Measurements from ENCODE around the gene WNT3A.

Gene WNT3A

DNA sequence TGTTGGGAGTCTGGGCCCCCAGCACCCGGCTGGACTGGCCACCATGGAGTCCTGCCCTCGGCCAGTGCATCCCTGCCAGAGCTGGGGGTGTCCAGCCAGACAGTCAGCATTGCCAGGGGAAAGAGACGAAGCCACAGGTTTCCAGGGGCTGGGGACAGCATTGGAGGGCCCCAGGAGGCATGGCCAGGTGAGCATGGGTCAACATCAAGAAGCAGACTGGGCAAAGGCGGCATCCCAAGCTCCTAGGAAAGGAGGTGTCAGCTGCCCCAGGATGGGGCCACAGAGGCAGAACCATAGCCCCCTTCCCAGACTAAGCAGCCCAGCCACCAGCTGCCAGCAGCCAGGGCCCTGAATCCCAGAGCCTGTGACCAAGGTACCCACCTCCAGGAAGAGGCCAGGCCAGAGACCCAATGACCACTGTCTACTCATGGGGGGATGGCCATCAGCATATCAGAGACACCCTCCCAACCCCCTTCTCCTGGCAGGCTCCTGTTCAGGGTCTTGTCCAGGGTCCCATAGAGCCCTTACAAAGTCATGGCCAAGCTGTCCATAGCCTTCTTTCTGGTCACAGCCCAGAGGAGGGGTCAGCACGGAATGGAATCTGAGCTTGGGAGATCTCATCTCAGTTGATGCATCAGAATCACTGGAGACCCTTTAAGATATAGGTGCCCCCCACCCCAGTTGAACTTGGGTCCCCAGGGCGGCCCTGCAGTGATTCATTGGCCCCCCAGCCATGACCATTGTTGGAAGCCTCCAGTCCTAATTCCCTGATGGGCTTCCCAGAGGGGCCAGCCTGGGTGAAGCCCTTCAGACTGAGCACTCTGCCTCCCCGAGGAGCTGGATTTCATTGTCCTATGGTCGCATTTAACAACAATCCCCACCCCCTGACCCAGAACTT is 32.5 kb downstream of the WNT3A start:
- Mint-ChIP-seq H3K36me3 (no peaks in the 10 kb centered on the region), H3K4me1 (peaks cover 6 to 16% of the 10 kb centered on the region in 2 donors), H3K9me3 (no peaks in the 10 kb centered on the region), H3K27ac (no peak overlapping the region), H3K4me3 (no peak overlapping the region), H3K27me3 (peaks cover 28 to 52% of the 10 kb centered on the region in 2 donors)
- DNase-seq (no peak), ATAC-seq (replicated peaks) (no peak)

DNA sequence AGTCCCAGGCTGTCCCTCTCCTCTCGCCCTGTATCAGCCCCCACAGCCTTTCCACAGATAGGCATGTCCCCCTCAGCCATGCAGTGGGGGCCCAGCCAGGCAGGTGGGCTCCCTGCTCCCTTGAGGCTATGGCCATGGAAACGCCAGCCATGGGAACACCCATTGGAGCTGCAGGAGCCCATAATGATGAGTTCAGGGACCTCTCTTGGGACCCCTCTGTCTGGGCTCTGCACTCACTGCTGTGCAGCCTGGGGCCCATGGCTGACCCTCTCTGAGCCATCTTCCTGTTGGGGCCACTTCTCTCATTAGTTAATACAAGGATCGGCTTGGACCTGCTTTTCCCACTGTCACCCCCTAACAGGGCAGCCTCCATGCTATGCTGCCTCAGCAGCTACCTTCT is 33.2 kb downstream of the WNT3A start:
- peaks cover 6 to 15% of the 10 kb centered on the region in 2 donors for H3K4me1 Mint-ChIP-seq
- no peak overlapping the region for H3K27ac Mint-ChIP-seq
- H3K4me3 Mint-ChIP-seq: no peak overlapping the region
- H3K27me3 Mint-ChIP-seq: peaks cover 26 to 47% of the 10 kb centered on the region in 2 donors
- ATAC-seq (replicated peaks) (no peak), DNase-seq (no peak)
- H3K9me3 Mint-ChIP-seq: no peaks in the 10 kb centered on the region
- H3K36me3 Mint-ChIP-seq: no peaks in the 10 kb centered on the region

DNA sequence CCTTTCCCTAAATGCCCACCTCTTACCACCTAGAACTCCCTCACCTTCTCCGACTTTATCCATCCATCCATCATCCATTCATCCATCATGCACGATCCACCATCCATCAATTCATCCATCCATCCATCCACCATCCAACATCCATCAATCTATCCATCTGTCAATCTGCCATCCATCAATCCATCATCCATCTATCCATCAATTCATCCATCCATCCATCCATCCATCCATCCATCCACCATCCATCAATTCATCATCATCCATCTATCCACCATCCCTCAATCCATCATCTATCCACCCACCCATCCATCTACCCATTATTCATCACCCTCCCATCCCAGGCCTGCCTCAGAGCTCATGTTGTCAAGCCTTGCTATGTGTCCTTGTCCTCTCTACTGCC is 34.5 kb downstream of the WNT3A start:
- DNase-seq: no peak
- no peak overlapping the region for H3K4me3 Mint-ChIP-seq
- H3K27ac Mint-ChIP-seq: no peak overlapping the region
- peaks cover 0 to 5% of the 10 kb centered on the region in 2 donors for H3K4me1 Mint-ChIP-seq
- ATAC-seq (replicated peaks): no peak
- no peaks in the 10 kb centered on the region for H3K36me3 Mint-ChIP-seq
- peaks cover 2 to 3% of the 10 kb centered on the region in 2 donors for H3K9me3 Mint-ChIP-seq
- H3K27me3 Mint-ChIP-seq: peaks cover 20 to 33% of the 10 kb centered on the region in 2 donors

DNA sequence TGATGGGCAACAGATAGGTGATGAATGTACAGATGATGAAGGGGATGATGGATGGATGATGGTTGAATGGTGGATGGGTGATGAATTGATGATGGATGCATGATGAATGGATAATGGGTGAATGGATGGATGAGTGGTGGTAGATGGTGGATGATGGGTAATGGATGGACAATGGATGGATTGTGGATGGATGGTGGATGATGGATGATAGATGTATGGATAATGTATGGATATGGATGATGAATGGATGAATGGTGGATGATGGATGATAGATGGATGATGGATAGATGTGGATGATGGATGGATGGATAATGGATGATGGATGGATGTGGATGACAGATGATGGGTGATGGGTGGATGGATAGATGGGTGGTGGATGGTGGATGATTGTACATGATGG is 35.7 kb downstream of the WNT3A start:
- no peaks in the 10 kb centered on the region for H3K36me3 Mint-ChIP-seq
- H3K4me1 Mint-ChIP-seq: peaks cover 0 to 3% of the 10 kb centered on the region in 2 donors
- H3K4me3 Mint-ChIP-seq: no peak overlapping the region
- peaks cover 5% of the 10 kb centered on the region in 2 donors for H3K9me3 Mint-ChIP-seq
- no peak for ATAC-seq (replicated peaks)
- DNase-seq: no peak
- H3K27ac Mint-ChIP-seq: no peak overlapping the region
- peaks cover 19 to 21% of the 10 kb centered on the region in 2 donors for H3K27me3 Mint-ChIP-seq

DNA sequence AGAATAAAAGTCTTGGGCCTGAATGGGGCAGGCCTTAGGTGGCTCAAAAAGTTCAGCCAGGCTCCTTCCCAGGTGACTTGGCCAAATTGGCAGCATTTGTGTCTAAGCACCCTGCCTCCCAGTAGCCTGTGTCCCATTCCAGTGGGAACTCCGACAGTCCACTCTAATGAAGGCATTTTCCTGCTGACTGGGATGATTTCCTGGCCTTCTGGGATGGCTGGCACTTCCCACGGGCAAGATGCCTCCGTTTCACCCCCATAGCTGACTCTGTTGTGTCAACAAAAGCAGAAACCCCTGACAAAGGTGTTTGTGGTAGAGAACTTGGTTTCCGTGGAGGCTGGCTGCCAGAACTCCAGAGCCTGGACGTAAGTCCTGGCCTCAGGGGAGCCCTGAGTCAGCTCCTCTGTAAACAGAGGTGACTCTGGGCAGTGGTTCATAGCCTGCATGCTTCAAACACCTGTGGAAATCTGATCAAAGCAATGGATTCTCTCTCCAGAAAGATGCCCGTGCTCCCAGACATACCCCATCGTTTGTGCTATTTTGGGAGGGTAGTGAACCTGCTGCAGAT is 36.6 kb downstream of the WNT3A start:
- H3K27me3 Mint-ChIP-seq: peaks cover 18 to 19% of the 10 kb centered on the region in 2 donors

DNA sequence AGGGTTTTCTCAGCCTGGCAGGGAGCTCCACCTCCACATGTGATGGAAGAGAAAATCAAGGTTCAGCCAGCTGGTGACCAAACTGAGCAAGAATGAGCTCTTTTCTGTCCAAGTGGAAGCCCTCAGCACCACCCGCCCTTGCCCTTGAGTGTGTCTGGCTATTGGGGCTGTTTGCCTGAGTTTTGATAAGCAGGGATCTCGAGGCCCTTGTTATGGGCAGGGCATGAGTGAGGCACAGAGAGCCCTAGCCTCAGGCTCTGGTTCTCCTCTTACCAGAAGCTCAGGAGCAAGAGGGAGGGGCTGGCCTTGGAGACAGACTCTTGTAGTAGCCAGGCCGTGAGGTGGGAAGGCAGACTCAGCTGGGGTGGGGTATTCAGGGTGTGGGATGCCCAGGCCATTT is 38.2 kb downstream of the WNT3A start:
- Mint-ChIP-seq H3K27ac (no peak overlapping the region), H3K36me3 (no peaks in the 10 kb centered on the region), H3K4me3 (no peak overlapping the region), H3K9me3 (peaks cover 5% of the 10 kb centered on the region in 2 donors), H3K4me1 (no peaks in the 10 kb centered on the region), H3K27me3 (peaks cover 13 to 15% of the 10 kb centered on the region in 2 donors)
- DNase-seq: no peak
- ATAC-seq (replicated peaks): no peak

More for the DNA sequence above, 36.6 kb downstream of the WNT3A start:
- Mint-ChIP-seq H3K9me3 (peaks cover 5% of the 10 kb centered on the region in 2 donors), H3K36me3 (no peaks in the 10 kb centered on the region), H3K27ac (no peak overlapping the region), H3K4me3 (no peak overlapping the region), H3K4me1 (no peaks in the 10 kb centered on the region)
- ATAC-seq (replicated peaks) (no peak), DNase-seq (no peak)

DNA sequence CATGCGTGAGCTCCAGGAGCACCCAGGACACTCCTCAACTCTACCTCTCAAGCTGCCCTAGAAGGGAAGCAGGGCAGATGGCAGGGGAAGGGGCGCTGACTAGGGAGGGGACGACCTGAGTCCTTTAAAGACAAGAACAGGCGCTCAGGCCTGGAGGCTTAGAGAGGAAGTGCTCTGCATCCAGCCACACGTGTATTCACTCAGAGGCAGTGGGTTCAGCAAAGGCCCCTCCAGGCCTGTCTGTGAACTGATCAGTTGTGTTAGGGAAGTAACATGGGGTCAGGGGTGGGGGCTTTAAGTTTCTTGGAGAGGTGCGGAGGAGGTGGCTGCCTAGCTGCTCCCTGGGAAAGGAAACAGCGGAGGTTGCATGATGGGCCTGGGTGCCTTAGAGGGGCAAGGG is 38.6 kb downstream of the WNT3A start:
- DNase-seq (no peak), ATAC-seq (replicated peaks) (no peak)
- Mint-ChIP-seq H3K36me3 (no peaks in the 10 kb centered on the region), H3K4me1 (no peaks in the 10 kb centered on the region), H3K27ac (no peak overlapping the region), H3K4me3 (no peak overlapping the region), H3K9me3 (peaks cover 5% of the 10 kb centered on the region in 2 donors), H3K27me3 (peaks cover 8 to 15% of the 10 kb centered on the region in 2 donors)

DNA sequence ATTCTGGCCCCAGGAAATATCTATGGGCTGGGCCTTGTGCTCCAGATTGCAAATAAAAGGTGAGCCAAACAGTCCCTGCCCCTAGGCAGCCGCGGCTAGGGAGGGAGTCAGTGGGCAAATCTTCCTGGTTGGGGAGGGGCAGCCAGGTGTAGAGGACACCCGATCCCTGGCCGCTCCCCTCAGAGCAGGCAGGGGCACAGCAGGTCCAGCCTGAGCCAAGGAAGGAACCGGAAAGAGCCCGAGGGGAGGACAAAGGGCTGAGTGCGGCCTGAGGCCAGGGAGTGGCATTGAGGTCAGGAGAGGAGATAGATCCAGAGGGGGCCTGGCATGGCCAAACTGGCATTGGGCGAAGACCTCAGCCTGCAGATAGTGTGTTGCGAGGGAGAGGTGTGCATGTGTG is 39.1 kb downstream of the WNT3A start:
- Mint-ChIP-seq H3K36me3 (no peaks in the 10 kb centered on the region), H3K27me3 (peaks cover 6 to 18% of the 10 kb centered on the region in 2 donors), H3K4me3 (no peak overlapping the region), H3K4me1 (no peaks in the 10 kb centered on the region), H3K27ac (no peak overlapping the region), H3K9me3 (peaks cover 5% of the 10 kb centered on the region in 2 donors)
- ATAC-seq (replicated peaks) (no peak), DNase-seq (no peak)

DNA sequence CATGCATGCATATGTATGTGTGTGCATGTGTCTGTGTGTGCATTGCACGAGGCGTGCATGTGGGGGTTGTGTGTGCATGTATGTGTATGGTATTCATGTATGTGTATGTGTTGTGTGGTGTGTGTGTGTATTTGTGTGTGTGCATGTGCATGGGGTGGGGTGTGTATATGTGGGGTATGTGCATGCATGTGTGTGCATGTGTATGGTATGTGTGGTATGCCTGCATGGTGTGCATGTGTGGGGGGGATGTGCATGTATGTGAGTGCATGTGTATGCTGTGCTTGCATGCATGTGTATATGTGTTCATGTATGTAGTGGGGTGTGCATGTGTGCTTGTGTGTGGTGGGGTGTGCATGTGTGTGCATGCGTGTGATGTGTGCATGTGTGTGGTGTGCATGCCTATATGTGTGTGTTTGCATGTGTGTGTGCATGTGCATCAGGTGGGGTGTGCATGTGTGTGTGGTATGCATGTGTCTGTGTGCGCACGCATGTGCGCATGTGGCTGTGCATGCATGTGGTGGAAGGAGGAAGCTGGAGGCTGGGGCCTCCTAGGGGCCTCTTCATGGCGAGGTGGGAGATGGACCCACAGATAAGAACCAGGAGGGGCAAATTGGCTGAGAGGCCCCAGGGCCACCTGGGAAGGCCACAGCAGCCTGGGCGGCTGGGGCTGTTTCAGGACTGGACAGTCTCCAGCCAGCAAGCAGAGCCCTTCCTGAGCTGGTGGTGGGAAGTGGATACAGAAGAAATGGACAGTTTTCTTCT is 39.8 kb downstream of the WNT3A start:
- Mint-ChIP-seq H3K27ac (no peak overlapping the region), H3K4me3 (no peak overlapping the region), H3K4me1 (no peaks in the 10 kb centered on the region), H3K36me3 (no peaks in the 10 kb centered on the region), H3K9me3 (peaks cover 5% of the 10 kb centered on the region in 2 donors), H3K27me3 (peaks cover 12 to 24% of the 10 kb centered on the region in 2 donors)
- ATAC-seq (replicated peaks) (no peak), DNase-seq (no peak)

DNA sequence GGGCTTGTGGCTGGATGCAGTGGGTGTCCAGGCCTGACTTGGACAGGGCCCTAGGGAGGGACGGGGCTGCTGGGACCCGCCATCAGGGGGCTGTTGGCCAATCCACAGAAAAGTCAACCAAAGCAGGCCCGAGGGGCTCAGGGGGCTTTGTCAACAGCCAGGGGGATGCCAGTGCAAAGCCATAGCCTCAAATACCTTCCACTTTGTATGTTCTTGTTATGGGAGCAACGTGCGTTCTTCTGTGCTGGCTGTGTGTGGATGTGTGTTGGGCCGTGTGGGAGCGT is 40.3 kb downstream of the WNT3A start:
- H3K4me3 Mint-ChIP-seq: no peak overlapping the region
- H3K36me3 Mint-ChIP-seq: no peaks in the 10 kb centered on the region
- DNase-seq (no peak), ATAC-seq (replicated peaks) (no peak)
- H3K9me3 Mint-ChIP-seq: peaks cover 5% of the 10 kb centered on the region in 2 donors
- peaks cover 18 to 30% of the 10 kb centered on the region in 2 donors for H3K27me3 Mint-ChIP-seq
- H3K27ac Mint-ChIP-seq: no peak overlapping the region
- no peaks in the 10 kb centered on the region for H3K4me1 Mint-ChIP-seq

DNA sequence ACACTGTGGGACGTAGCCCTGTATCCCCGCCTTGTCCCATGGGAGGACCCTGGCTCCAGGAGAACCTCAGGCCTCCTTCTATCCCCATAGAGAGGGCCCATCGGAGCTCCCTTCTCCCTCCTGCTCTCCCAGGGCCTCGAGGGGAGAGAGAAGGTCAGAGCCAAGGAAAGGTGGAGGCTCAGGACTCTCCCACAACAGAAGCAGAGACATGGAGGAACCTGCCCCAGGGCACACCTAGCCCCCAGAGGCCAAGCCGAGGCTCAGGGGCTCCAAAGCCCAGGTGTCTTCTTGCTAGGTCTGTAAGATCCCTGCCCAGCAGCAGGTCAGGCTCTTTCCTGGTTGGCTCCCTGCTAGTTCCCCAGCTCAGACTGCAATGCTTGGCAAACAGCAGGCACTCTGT is 41.3 kb downstream of the WNT3A start:
- Mint-ChIP-seq H3K4me1 (no peaks in the 10 kb centered on the region), H3K27me3 (peaks cover 23 to 34% of the 10 kb centered on the region in 2 donors), H3K27ac (no peak overlapping the region), H3K36me3 (no peaks in the 10 kb centered on the region), H3K9me3 (peaks cover 5 to 6% of the 10 kb centered on the region in 2 donors), H3K4me3 (no peak overlapping the region)
- DNase-seq: no peak
- ATAC-seq (replicated peaks): no peak

DNA sequence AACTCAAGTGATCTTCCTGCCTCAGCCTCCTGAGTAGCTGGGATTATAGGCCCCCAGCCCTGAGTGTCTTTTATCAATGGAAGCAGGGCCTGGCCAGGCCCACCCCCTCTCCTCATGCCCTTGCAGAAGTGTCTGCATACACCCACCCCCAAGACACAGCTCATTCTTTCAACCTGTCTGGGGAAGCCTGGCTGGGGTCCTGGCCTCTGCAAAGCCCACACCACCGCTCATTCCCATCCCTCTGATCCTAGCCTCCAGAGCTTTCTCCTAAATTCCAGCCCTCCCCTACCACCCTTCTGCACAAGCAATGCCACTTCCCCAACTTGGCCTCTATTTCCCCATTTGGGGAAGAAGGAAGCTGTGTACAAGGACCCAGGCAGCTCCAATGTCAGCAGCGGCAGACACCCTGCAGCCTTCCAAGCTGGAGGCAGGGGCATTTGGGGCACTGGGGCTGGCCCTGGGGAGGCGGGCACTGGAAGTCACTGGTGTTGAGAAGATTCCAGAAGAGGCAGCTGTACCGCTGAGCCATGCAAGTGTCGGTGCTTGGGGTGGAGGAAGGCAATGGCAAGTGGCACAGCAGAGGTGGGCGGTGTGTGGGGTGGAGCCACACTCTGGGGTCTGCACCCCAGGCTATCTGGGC is 42.0 kb downstream of the WNT3A start:
- ATAC-seq (replicated peaks) (no peak), DNase-seq (no peak)
- Mint-ChIP-seq H3K9me3 (peaks cover 5 to 6% of the 10 kb centered on the region in 2 donors), H3K4me3 (no peak overlapping the region), H3K36me3 (peaks cover 0 to 3% of the 10 kb centered on the region in 2 donors), H3K4me1 (no peaks in the 10 kb centered on the region), H3K27me3 (peaks cover 30 to 38% of the 10 kb centered on the region in 2 donors), H3K27ac (no peak overlapping the region)

DNA sequence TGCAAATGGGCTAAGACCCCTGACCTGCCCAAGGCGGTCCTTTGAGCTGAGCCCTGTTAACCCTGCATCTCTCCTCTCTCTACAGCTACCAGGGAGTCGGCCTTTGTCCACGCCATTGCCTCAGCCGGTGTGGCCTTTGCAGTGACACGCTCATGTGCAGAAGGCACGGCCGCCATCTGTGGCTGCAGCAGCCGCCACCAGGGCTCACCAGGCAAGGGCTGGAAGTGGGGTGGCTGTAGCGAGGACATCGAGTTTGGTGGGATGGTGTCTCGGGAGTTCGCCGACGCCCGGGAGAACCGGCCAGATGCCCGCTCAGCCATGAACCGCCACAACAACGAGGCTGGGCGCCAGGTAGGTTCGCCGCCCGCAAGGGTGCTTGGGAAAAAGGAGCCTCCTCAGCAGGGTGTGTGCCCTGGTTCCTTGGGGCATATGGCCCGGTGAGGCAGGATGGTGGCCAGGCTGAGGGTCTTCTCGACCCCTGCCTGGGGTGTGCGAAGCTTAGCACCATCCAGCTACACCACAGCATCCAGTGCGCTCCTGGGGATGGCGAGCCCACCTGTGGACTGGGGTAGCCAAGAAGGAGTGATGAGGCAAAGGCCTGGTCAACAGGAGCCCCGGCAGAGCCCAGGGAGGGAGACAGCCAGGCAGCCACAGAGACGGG is 43.9 kb downstream of the WNT3A start:
- H3K4me3 Mint-ChIP-seq: no peak overlapping the region
- H3K4me1 Mint-ChIP-seq: no peaks in the 10 kb centered on the region
- peaks cover 1 to 3% of the 10 kb centered on the region in 2 donors for H3K36me3 Mint-ChIP-seq
- H3K9me3 Mint-ChIP-seq: peaks cover 8 to 9% of the 10 kb centered on the region in 2 donors
- ATAC-seq (replicated peaks) (no peak), DNase-seq (no peak)
- H3K27me3 Mint-ChIP-seq: peaks cover 41 to 48% of the 10 kb centered on the region in 2 donors
- H3K27ac Mint-ChIP-seq: no peak overlapping the region
